ENCODE data around the gene KPRP. TPM values are rescaled to one million over a fixed set of nuclear protein-coding genes. Genes with fewer than 3 reads are reported as not detected.

The KPRP gene
- total and polyA plus RNA-seq, 10 of the 15 experiments (the other 5 are each of a cell fraction or from before 2014, with no cell fraction given) = not detected

GRCh38 chr1:152756872-152757271 is 953 bp upstream of the KPRP start:
- Histone ChIP-seq H3K9me3 (replicated peaks; ENCODE audit: control insufficient read depth, insufficient read depth, low read length) (no peaks in the 10 kb centered on the region), H3K4me1 (ENCODE audit: control insufficient read depth, insufficient read depth, low read length) (no peaks in the 10 kb centered on the region), H3K9ac (ENCODE audit: control insufficient read depth, insufficient read depth, low read length) (no peak overlapping the region), H3K27ac (ENCODE audit: control insufficient read depth, insufficient read depth) (no peak overlapping the region), H3K36me3 (ENCODE audit: control insufficient read depth in 2 of 2, insufficient read depth in 2 of 2, low read length in 1 of 2) (no peaks in the 10 kb centered on the region), H4K20me1 (ENCODE audit: control insufficient read depth, insufficient read depth) (no peaks in the 10 kb centered on the region), H2AFZ (ENCODE audit: control insufficient read depth, low read depth, low read length) (no peak overlapping the region), H3K79me2 (ENCODE audit: control insufficient read depth, insufficient read depth, low read length) (no peaks in the 10 kb centered on the region), H3K4me2 (ENCODE audit: control insufficient read depth, insufficient read depth) (no peak overlapping the region), H3K4me3 (no peak overlapping the region), H3K27me3 (replicated peaks in 1 of 2; ENCODE audit: control insufficient read depth in 2 of 2, insufficient read depth in 2 of 2, low read length in 1 of 2) (no peaks in the 10 kb centered on the region)
- POLR2A ChIA-PET = no interaction called here
- intact Hi-C loops (cut with micrococcal nuclease; ENCODE audit: unreplicated experiment) (no loop called here), in situ Hi-C loops (cut with MboI) (no loop called here)
- RAD21 ChIA-PET (ENCODE audit: unreplicated experiment) = no interaction called here
- CTCF ChIA-PET = interaction anchor here (0.6 kb wide), 1 partner anchor 309 kb away, joined by 3 read pairs; no protein-coding TSS in a partner anchor
- no TSS peak for BruUV-seq (replicated peaks)
- SMC1A ChIA-PET (ENCODE audit: uncharacterized antibody, unreplicated experiment) = no interaction called here
- no peak for FAIRE-seq
- WGBS (ENCODE audit: insufficient coverage, insufficient replicate concordance, low lambda C conversion rate, missing lambda C conversion rate) = 0% methylated on average over 2 of the region's 2 CpGs
- TF ChIP-seq CBFB (IDR thresholded peaks at IDR 0.05; ENCODE audit: low read depth) = no peak
- no peak for TF ChIP-seq NRF1 (conservative IDR thresholded peaks at IDR 0.05; ENCODE audit: low read depth, low read length)
- no peak for TF ChIP-seq RFX5 (IDR thresholded peaks at IDR 0.05; ENCODE audit: low read depth, low read length)
- TF ChIP-seq ZNF622 (IDR thresholded peaks at IDR 0.05) = no peak
- no peak for TF ChIP-seq HDAC2 (IDR thresholded peaks at IDR 0.05)
- TF ChIP-seq EGR1 (IDR thresholded peaks at IDR 0.05; ENCODE audit: borderline replicate concordance in 1 of 2, low read depth in 2 of 2, low read length in 2 of 2) = no peak
- no peak for TF ChIP-seq ATF7 (IDR thresholded peaks at IDR 0.05; ENCODE audit: low read depth)
- no peak for TF ChIP-seq SMAD1 (IDR thresholded peaks at IDR 0.05; ENCODE audit: low read depth, partially characterized antibody)
- TF ChIP-seq ZBED1 (IDR thresholded peaks at IDR 0.05; ENCODE audit: borderline replicate concordance) = no peak
- no peak for DNase-seq (ENCODE audit: low read depth, low spot score)
- ATAC-seq = no peak

GRCh38 chr1:152758636-152759035 is 811 bp downstream of the KPRP start:
- H2AFZ ChIP-seq (ENCODE audit: control insufficient read depth, low read depth, low read length) = no peak overlapping the region
- FAIRE-seq (no peak), DNase-seq (ENCODE audit: low read depth, low spot score) (no peak), ATAC-seq (no peak)
- no peaks in the 10 kb centered on the region for H3K4me1 ChIP-seq (ENCODE audit: control insufficient read depth, insufficient read depth, low read length)
- CTCF ChIA-PET = no interaction called here
- H4K20me1 ChIP-seq (ENCODE audit: control insufficient read depth, insufficient read depth) = no peaks in the 10 kb centered on the region
- RAD21 ChIA-PET (ENCODE audit: unreplicated experiment) = no interaction called here
- H3K9ac ChIP-seq (ENCODE audit: control insufficient read depth, insufficient read depth, low read length) = no peak overlapping the region
- H3K27me3 ChIP-seq (replicated peaks in 1 of 2; ENCODE audit: control insufficient read depth in 2 of 2, insufficient read depth in 2 of 2, low read length in 1 of 2) = no peaks in the 10 kb centered on the region
- in situ Hi-C loops (cut with MboI) = no loop called here
- 0% methylated on average over 4 of the region's 4 CpGs for WGBS (ENCODE audit: insufficient coverage, insufficient replicate concordance, low lambda C conversion rate, missing lambda C conversion rate)
- POLR2A ChIA-PET = no interaction called here
- H3K36me3 ChIP-seq (ENCODE audit: control insufficient read depth in 2 of 2, insufficient read depth in 2 of 2, low read length in 1 of 2) = no peaks in the 10 kb centered on the region
- no peak overlapping the region for H3K4me3 ChIP-seq
- H3K4me2 ChIP-seq (ENCODE audit: control insufficient read depth, insufficient read depth) = no peak overlapping the region
- intact Hi-C loops (cut with micrococcal nuclease; ENCODE audit: unreplicated experiment) = no loop called here
- BruUV-seq (replicated peaks) = no TSS peak
- H3K27ac ChIP-seq (ENCODE audit: control insufficient read depth, insufficient read depth) = no peak overlapping the region
- SMC1A ChIA-PET (ENCODE audit: uncharacterized antibody, unreplicated experiment) = no interaction called here
- no peaks in the 10 kb centered on the region for H3K9me3 ChIP-seq (replicated peaks; ENCODE audit: control insufficient read depth, insufficient read depth, low read length)
- H3K79me2 ChIP-seq (ENCODE audit: control insufficient read depth, insufficient read depth, low read length) = no peaks in the 10 kb centered on the region
- TF ChIP-seq MEF2A (IDR thresholded peaks at IDR 0.05; ENCODE audit: insufficient read depth, low read depth, low read length) = no peak
- no peak for TF ChIP-seq STAT1 (conservative IDR thresholded peaks at IDR 0.05)
- TF ChIP-seq BHLHE40 (IDR thresholded peaks at IDR 0.05; ENCODE audit: borderline replicate concordance in 1 of 2, low read depth in 2 of 2, low read length in 1 of 2) = no peak
- TF ChIP-seq IRF5 (IDR thresholded peaks at IDR 0.05; ENCODE audit: borderline replicate concordance) = no peak
- TF ChIP-seq CBX5 (IDR thresholded peaks at IDR 0.05; ENCODE audit: low read depth) = no peak
- TF ChIP-seq POU2F2 (IDR thresholded peaks at IDR 0.05; ENCODE audit: borderline replicate concordance, low read depth, low read length) = no peak
- no peak for TF ChIP-seq YBX1 (IDR thresholded peaks at IDR 0.05)
- no peak for TF ChIP-seq ASH2L (IDR thresholded peaks at IDR 0.05; ENCODE audit: borderline replicate concordance, low read depth)
- TF ChIP-seq E2F4 (IDR thresholded peaks at IDR 0.05; ENCODE audit: low read depth, low read length) = no peak
- TF ChIP-seq ZBED1 (IDR thresholded peaks at IDR 0.05; ENCODE audit: borderline replicate concordance) = no peak
- no peak for TF ChIP-seq SIN3A (IDR thresholded peaks at IDR 0.05; ENCODE audit: low read depth, low read length)
